ENCODE measurements around the gene ROM1.

DNA sequence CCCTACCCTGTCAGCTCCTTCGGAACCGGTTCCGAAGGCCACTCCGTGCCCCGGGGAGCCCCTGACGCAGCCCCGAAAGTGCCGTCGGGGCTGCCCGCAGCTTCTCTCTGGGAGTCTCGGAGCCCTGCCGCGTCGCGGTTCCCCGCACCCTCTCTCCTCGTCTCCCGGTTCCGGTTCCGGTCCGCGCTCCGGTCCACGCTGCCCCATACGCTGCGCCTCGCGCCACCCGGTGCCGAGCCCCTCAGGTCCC lies 12.0 kb upstream of the ROM1 start:
- TF ChIP-seq, protein P1, sequence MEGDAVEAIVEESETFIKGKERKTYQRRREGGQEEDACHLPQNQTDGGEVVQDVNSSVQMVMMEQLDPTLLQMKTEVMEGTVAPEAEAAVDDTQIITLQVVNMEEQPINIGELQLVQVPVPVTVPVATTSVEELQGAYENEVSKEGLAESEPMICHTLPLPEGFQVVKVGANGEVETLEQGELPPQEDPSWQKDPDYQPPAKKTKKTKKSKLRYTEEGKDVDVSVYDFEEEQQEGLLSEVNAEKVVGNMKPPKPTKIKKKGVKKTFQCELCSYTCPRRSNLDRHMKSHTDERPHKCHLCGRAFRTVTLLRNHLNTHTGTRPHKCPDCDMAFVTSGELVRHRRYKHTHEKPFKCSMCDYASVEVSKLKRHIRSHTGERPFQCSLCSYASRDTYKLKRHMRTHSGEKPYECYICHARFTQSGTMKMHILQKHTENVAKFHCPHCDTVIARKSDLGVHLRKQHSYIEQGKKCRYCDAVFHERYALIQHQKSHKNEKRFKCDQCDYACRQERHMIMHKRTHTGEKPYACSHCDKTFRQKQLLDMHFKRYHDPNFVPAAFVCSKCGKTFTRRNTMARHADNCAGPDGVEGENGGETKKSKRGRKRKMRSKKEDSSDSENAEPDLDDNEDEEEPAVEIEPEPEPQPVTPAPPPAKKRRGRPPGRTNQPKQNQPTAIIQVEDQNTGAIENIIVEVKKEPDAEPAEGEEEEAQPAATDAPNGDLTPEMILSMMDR (IDR thresholded peaks at IDR 0.05; ENCODE audit: low read length): no peak
- TF ChIP-seq EZH2phosphoT487 (IDR thresholded peaks at IDR 0.05; ENCODE audit: low read length): no peak

Measured in MM.1S (cell line).